Endothelial cell of hepatic sinusoid (primary cell): ENCODE data around the gene USP17L13.
"Not testable (repeated sequence)": the region's sequence is repeated elsewhere in the genome, so short reads cannot be mapped to it uniquely, and the experiment has no call there.

ENCODE experiments used
- in situ Hi-C: cut with HindIII; loops from 2 replicates; pipeline ENCODE4 v1.10.0; 2017; ENCODE audit warnings: low sequenced_read_pairs

Gene USP17L13

DNA sequence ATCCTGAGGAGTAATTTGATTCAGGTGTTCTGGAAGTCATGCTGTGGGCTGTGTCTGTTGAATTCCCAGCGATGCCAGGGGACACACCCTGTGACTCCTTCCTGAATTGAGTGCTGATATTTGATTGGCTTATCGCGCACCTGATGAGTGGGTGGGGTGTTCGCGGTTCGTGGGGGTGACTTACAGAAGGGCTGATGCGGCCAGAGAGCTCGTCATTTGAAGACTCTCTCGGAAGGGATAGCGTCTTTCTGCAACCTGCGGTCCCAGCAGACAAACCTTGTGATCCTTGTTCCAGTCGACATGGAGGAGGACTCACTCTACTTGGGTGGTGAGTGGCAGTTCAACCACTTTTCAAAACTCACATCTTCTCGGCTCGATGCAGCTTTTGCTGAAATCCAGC lies at the start of gene USP17L13:
Gene USP17L13 (plus strand): TSS at position 301 of the 400 bp plus-strand sequence. CDS start 0 bp downstream, at position 301.
- in situ Hi-C loops, result not testable (repeated sequence)

DNA sequence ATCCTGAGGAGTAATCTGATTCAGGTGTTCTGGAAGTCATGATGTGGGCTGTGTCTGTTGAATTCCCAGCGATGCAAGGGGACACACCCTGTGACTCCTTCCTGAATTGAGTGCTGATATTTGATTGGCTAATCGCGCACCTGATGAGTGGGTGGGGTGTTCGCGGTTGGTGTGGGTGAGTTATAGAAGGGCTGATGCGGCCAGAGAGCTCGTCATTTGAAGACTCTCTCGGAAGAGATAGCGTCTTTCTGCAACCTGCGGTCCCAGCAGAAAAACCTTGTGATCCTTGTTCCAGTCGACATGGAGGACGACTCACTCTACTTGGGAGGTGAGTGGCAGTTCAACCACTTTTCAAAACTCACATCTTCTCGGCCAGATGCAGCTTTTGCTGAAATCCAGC lies 14.3 kb upstream of the USP17L13 start, which contains the start of gene USP17L10:
Gene USP17L10 (plus strand): TSS at position 301 of the 400 bp plus-strand sequence. CDS start 0 bp downstream, at position 301.
- in situ Hi-C loops, result not testable (repeated sequence)

DNA sequence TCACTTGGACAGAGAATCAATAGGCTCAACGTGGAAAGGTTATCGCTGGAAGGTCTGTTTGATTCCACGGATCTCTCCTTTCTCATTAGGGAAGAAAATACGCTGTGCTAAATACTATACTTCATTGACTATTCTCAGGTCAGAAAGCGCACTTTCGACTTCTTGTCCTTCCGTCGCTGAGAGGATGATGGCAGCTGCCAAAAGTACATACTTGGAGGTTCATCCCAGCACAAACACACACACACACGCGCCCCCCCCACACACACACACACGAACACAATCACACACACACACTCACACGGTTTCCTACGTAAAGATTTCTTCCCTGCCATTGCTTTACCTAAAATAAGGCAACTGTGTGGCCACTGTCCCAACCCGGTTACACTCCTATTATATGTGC lies 10.0 kb upstream of the USP17L13 start:
- in situ Hi-C loops, result not testable (repeated sequence)

GRCh38 chr4:9215105-9215504 lies 9.6 kb upstream of the USP17L13 start, which contains the start of gene USP17L11:
Gene USP17L11 (plus strand): TSS chr4:9215405. CDS start chr4:9215405, 0 bp downstream.
- in situ Hi-C loops, result not testable (repeated sequence)

DNA sequence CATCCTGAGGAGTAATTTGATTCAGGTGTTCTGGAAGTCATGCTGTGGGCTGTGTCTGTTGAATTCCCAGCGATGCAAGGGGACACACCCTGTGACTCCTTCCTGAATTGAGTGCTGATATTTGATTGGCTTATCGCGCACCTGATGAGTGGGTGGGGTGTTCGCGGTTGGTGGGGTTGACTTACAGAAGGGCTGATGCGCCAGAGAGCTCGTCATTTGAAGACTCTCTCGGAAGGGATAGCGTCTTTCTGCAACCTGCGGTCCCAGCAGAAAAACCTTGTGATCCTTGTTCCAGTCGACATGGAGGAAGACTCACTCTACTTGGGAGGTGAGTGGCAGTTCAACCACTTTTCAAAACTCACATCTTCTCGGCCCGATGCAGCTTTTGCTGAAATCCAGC lies 4.8 kb upstream of the USP17L13 start, which contains the start of gene USP17L12:
Gene USP17L12 (plus strand): TSS at position 301 of the 400 bp plus-strand sequence. CDS start 0 bp downstream, at position 301.
- in situ Hi-C loops, result not testable (repeated sequence)

DNA sequence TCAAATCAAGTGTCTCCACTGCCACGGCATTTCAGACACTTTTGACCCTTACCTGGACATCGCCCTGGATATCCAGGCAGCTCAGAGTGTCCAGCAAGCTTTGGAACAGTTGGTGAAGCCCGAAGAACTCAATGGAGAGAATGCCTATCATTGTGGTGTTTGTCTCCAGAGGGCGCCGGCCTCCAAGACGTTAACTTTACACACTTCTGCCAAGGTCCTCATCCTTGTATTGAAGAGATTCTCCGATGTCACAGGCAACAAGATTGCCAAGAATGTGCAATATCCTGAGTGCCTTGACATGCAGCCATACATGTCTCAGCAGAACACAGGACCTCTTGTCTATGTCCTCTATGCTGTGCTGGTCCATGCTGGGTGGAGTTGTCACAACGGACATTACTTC lies 5.6 kb downstream of the USP17L13 start:
- in situ Hi-C loops, result not testable (repeated sequence)

GRCh38 chr4:9234085-9234484 lies 9.4 kb downstream of the USP17L13 start, which contains the start of gene USP17L15:
Gene USP17L15 (plus strand): TSS chr4:9234385. CDS start chr4:9234385, 0 bp downstream.
- in situ Hi-C loops, result not testable (repeated sequence)

DNA sequence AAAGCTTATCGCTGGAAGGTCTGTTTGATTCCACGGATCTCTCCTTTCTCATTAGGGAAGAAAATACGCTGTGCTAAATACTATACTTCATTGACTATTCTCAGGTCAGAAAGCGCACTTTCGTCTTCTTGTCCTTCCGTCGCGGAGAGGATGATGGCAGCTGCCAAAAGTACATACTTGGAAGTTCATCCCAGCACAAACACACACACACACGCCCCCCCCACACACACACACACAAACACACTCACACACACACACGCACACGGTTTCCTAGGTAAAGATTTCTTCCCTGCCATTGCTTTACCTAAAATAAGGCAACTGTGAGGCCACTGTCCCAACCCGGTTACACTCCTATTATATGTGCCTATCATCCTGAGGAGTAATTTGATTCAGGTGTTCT lies 13.8 kb downstream of the USP17L13 start:
- in situ Hi-C loops, result not testable (repeated sequence)

- in situ Hi-C loops, result not testable (repeated sequence)
These were observed 18.9 kb downstream of the USP17L13 start, which contains the start of gene USP17L17 for GRCh38 chr4:9243579-9243978. Gene USP17L17 (plus strand): TSS chr4:9243879. CDS start chr4:9243879, 0 bp downstream.

GRCh38 chr4:9247953-9248680 lies 23.4 kb downstream of the USP17L13 start, which contains the start of gene USP17L18:
Gene USP17L18 (plus strand): TSS chr4:9248630. CDS start chr4:9248630, 0 bp downstream.
- in situ Hi-C loops, result not testable (repeated sequence)

GRCh38 chr4:9253078-9253477 lies 28.4 kb downstream of the USP17L13 start, which contains the start of gene USP17L19:
Gene USP17L19 (plus strand): TSS chr4:9253378. CDS start chr4:9253378, 0 bp downstream.
- in situ Hi-C loops, result not testable (repeated sequence)

GRCh38 chr4:9257824-9258223 lies 33.1 kb downstream of the USP17L13 start, which contains the start of gene USP17L20:
Gene USP17L20 (plus strand): TSS chr4:9258124. CDS start chr4:9258124, 0 bp downstream.
- in situ Hi-C loops, result not testable (repeated sequence)

GRCh38 chr4:9262572-9262971 lies 37.9 kb downstream of the USP17L13 start, which contains the start of gene USP17L21:
Gene USP17L21 (plus strand): TSS chr4:9262872. CDS start chr4:9262872, 0 bp downstream.
- in situ Hi-C loops, result not testable (repeated sequence)

GRCh38 chr4:9267319-9267718 lies 42.6 kb downstream of the USP17L13 start, which contains the start of gene USP17L22:
Gene USP17L22 (plus strand): TSS chr4:9267619. CDS start chr4:9267619, 0 bp downstream.
- in situ Hi-C loops, result not testable (repeated sequence)

GRCh38 chr4:9271719-9272118 lies 47.0 kb downstream of the USP17L13 start:
- in situ Hi-C loops, result not testable (repeated sequence)
